ENCODE results near the gene COPS8. TPM values are rescaled to one million over a fixed set of nuclear protein-coding genes. Genes with fewer than 3 reads are reported as not detected.

The COPS8 gene
- total RNA-seq, 1 experiment from 2014 or later, result 51.0 TPM

GRCh38 chr2:237101118-237101979 lies 15.7 kb downstream of the COPS8 start:
- POLR2A ChIA-PET, result interaction anchor here (1.2 kb wide), 1 partner anchor 16 kb away, joined by 3 read pairs; no protein-coding TSS in a partner anchor
- H3K27me3 Mint-ChIP-seq (ENCODE audit: low read depth), result no peaks in the 10 kb centered on the region
- H3K4me1 Mint-ChIP-seq, result peaks cover 15% of the 10 kb centered on the region
- TF ChIP-seq KAT7 (CRISPR knock-in tag; IDR thresholded peaks at IDR 0.05; ENCODE audit: borderline replicate concordance), result no peak
- TF ChIP-seq GRHL2 (CRISPR knock-in tag; IDR thresholded peaks at IDR 0.05; ENCODE audit: insufficient replicate concordance, severe bottlenecking), result no peak
- TF ChIP-seq TEAD1 (CRISPR knock-in tag; IDR thresholded peaks at IDR 0.05), result no peak
- TF ChIP-seq ZMAT4 (CRISPR knock-in tag; IDR thresholded peaks at IDR 0.05), result no peak
- TF ChIP-seq NFATC4 (CRISPR knock-in tag; IDR thresholded peaks at IDR 0.05), result no peak
- TF ChIP-seq HMGXB4 (CRISPR knock-in tag; IDR thresholded peaks at IDR 0.05), result no peak
- TF ChIP-seq ELF4 (CRISPR knock-in tag; IDR thresholded peaks at IDR 0.05; ENCODE audit: low read depth), result no peak
- TF ChIP-seq ZNF138 (CRISPR knock-in tag; conservative IDR thresholded peaks at IDR 0.05), result no peak
- TF ChIP-seq FOXP4 (CRISPR knock-in tag; IDR thresholded peaks at IDR 0.05), result no peak
- TF ChIP-seq ZNF219 (CRISPR knock-in tag; IDR thresholded peaks at IDR 0.05; ENCODE audit: borderline replicate concordance), result no peak
- TF ChIP-seq IRF2 (CRISPR knock-in tag; IDR thresholded peaks at IDR 0.05; ENCODE audit: borderline replicate concordance, low read depth), result no peak
- TF ChIP-seq GTF2I (CRISPR knock-in tag; conservative IDR thresholded peaks at IDR 0.05), result no peak
- TF ChIP-seq MLX (CRISPR knock-in tag; IDR thresholded peaks at IDR 0.05), result no peak
- no peak for TF ChIP-seq ATF2 (CRISPR knock-in tag; IDR thresholded peaks at IDR 0.05; ENCODE audit: borderline replicate concordance, low read depth)
- TF ChIP-seq NR1H2 (CRISPR knock-in tag; IDR thresholded peaks at IDR 0.05), result no peak
- no peak for TF ChIP-seq CTCF (IDR thresholded peaks at IDR 0.05)
- TF ChIP-seq RORB (CRISPR knock-in tag; IDR thresholded peaks at IDR 0.05), result no peak
- ATAC-seq (peak; percentile 99), DNase-seq (ENCODE audit: low spot score) (peak; percentile 29)
- no peak overlapping the region for H3K4me3 Mint-ChIP-seq
- H3K27ac Mint-ChIP-seq, result peak overlapping the region; percentile 61; the same call in 1 of the 2 replicates
- CTCF ChIA-PET, result interaction anchor here (0.7 to 1.0 kb wide), 3 partner anchors 8 to 64 kb away, joined by 3 to 4 read pairs (median 4); partner anchors contain the start of gene COPS8
- no peaks in the 10 kb centered on the region for H3K9me3 Mint-ChIP-seq
- peaks cover 33% of the 10 kb centered on the region for H3K36me3 Mint-ChIP-seq

Data from WTC11 (cell line).